ENCODE data around the gene LRRIQ4. TPM values are rescaled to one million over a fixed set of nuclear protein-coding genes. Genes with fewer than 3 reads are reported as not detected.

Gene LRRIQ4
- total RNA-seq, 1 experiment from 2014 or later, result not detected

DNA sequence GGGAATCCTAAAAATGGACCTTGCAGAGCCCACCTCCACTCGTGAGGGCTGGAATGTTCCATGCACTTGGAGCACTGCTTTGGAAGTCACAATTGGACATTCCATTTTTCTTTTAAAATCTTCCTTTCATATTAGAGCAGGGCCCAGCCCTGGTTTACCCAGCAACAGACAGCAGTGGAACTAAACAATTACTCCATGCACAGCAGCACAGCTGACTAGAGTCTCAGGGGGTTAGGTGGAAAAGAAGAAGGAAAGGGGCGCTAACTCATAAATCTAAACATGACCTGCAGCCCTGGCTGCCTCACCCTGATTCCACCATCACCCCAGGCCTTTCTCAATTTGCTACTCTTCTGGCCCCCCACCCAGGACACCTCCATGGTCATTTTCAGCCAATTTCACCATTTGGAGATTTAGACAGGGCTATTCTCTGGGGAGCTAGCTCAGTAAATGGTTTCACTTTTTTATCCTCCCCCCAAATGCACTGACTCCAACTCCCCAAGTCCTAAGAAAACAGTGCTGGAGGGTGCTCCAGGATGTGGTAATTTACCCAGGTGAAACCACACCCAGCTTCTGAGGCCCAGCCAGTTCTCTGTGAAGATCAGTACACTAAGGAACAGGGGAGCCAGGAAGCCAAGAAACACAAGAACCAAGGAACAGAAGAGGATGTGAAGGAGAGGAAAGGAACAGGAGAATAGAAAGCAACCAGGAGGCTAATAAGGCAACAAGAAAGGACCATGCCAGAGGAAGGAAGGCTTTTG lies 58.6 kb downstream of the LRRIQ4 start:
- ATAC-seq, result no peak
- BruUV-seq (replicated peaks), result no TSS peak

DNA sequence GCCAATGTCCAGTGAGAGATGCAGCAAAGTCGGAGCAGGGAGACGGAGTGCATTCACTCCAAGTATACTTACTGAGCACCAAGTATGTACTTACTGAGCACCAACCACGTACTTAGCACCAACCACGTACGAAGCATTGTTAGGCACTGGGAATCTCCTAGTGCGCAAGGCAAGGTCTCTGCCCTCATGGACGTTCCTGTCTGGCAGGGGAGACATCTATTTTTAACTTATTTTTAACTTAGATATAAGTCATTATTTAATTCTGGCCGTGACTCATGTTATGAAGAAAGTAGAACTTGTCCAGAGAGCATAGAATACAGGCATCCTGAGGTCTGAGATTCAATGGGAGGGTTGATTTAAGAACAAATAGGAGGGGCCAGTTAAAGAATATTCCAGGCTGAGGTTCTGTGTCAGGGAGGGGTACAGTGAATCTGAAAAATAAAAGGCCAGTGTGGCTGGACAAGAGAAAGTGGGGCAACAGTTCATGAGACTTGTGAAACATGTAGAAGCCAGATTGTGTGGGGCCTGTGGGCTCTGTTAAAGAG lies 66.4 kb downstream of the LRRIQ4 start:
- Histone ChIP-seq H3K27me3 (ENCODE audit: control insufficient read depth, insufficient read depth, low read length) (peaks cover 6% of the 10 kb centered on the region; the same call in 1 of the 2 replicates), H3K9me3 (ENCODE audit: control insufficient read depth, insufficient read depth, low read depth, low read length) (no peaks in the 10 kb centered on the region), H3K4me1 (ENCODE audit: control insufficient read depth, insufficient read depth, low read length) (no peaks in the 10 kb centered on the region), H3K27ac (ENCODE audit: low read length) (no peak overlapping the region), H3K4me3 (ENCODE audit: low read depth in 2 of 2, low read length in 2 of 2) (no peak overlapping the region), H3K36me3 (ENCODE audit: control insufficient read depth, insufficient read depth, low read length) (no peaks in the 10 kb centered on the region)
- no peak for ATAC-seq
- BruUV-seq (replicated peaks), result no TSS peak
- intact Hi-C loops (cut with micrococcal nuclease; ENCODE audit: unreplicated experiment) (no loop called here), in situ Hi-C loops (cut with HindIII; ENCODE audit: low pct_unique_long_range_greater_than_20kb, low sequenced_read_pairs) (no loop called here)
- CTCF ChIA-PET, result no interaction called here
- POLR2A ChIA-PET, result no interaction called here
- DNase-seq (ENCODE audit: low read depth, low spot score), result no peak
- TF ChIP-seq, protein P1, sequence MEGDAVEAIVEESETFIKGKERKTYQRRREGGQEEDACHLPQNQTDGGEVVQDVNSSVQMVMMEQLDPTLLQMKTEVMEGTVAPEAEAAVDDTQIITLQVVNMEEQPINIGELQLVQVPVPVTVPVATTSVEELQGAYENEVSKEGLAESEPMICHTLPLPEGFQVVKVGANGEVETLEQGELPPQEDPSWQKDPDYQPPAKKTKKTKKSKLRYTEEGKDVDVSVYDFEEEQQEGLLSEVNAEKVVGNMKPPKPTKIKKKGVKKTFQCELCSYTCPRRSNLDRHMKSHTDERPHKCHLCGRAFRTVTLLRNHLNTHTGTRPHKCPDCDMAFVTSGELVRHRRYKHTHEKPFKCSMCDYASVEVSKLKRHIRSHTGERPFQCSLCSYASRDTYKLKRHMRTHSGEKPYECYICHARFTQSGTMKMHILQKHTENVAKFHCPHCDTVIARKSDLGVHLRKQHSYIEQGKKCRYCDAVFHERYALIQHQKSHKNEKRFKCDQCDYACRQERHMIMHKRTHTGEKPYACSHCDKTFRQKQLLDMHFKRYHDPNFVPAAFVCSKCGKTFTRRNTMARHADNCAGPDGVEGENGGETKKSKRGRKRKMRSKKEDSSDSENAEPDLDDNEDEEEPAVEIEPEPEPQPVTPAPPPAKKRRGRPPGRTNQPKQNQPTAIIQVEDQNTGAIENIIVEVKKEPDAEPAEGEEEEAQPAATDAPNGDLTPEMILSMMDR (IDR thresholded peaks at IDR 0.05), result no peak
- no peak for TF ChIP-seq SIN3A (IDR thresholded peaks at IDR 0.05; ENCODE audit: borderline replicate concordance, insufficient read depth, low read depth, low read length)
- no peak for TF ChIP-seq TCF7L2 (IDR thresholded peaks at IDR 0.05; ENCODE audit: low read depth, low read length)
- TF ChIP-seq, protein P2, sequence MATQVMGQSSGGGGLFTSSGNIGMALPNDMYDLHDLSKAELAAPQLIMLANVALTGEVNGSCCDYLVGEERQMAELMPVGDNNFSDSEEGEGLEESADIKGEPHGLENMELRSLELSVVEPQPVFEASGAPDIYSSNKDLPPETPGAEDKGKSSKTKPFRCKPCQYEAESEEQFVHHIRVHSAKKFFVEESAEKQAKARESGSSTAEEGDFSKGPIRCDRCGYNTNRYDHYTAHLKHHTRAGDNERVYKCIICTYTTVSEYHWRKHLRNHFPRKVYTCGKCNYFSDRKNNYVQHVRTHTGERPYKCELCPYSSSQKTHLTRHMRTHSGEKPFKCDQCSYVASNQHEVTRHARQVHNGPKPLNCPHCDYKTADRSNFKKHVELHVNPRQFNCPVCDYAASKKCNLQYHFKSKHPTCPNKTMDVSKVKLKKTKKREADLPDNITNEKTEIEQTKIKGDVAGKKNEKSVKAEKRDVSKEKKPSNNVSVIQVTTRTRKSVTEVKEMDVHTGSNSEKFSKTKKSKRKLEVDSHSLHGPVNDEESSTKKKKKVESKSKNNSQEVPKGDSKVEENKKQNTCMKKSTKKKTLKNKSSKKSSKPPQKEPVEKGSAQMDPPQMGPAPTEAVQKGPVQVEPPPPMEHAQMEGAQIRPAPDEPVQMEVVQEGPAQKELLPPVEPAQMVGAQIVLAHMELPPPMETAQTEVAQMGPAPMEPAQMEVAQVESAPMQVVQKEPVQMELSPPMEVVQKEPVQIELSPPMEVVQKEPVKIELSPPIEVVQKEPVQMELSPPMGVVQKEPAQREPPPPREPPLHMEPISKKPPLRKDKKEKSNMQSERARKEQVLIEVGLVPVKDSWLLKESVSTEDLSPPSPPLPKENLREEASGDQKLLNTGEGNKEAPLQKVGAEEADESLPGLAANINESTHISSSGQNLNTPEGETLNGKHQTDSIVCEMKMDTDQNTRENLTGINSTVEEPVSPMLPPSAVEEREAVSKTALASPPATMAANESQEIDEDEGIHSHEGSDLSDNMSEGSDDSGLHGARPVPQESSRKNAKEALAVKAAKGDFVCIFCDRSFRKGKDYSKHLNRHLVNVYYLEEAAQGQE (IDR thresholded peaks at IDR 0.05; ENCODE audit: insufficient read depth in 1 of 2, low read depth in 2 of 2, low read length in 1 of 2), result no peak
- TF ChIP-seq POLR2AphosphoS5 (IDR thresholded peaks at IDR 0.05; ENCODE audit: low read depth, low read length), result no peak

More for the DNA sequence above, 58.6 kb downstream of the LRRIQ4 start:
- intact Hi-C loops (cut with micrococcal nuclease; ENCODE audit: unreplicated experiment) (no loop called here), in situ Hi-C loops (cut with HindIII; ENCODE audit: low pct_unique_long_range_greater_than_20kb, low sequenced_read_pairs) (no loop called here)
- Histone ChIP-seq H3K9me3 (ENCODE audit: control insufficient read depth, insufficient read depth, low read depth, low read length) (no peaks in the 10 kb centered on the region), H3K27me3 (ENCODE audit: control insufficient read depth, insufficient read depth, low read length) (peaks cover 8% of the 10 kb centered on the region), H3K36me3 (ENCODE audit: control insufficient read depth, insufficient read depth, low read length) (no peaks in the 10 kb centered on the region), H3K4me3 (ENCODE audit: low read depth in 2 of 2, low read length in 2 of 2) (no peak overlapping the region), H3K27ac (ENCODE audit: low read length) (no peak overlapping the region), H3K4me1 (ENCODE audit: control insufficient read depth, insufficient read depth, low read length) (no peaks in the 10 kb centered on the region)
- ChIA-PET POLR2A (no interaction called here), CTCF (no interaction called here)
- no peak for DNase-seq (ENCODE audit: low read depth, low spot score)
- TF ChIP-seq, protein P2 (IDR thresholded peaks at IDR 0.05; ENCODE audit: insufficient read depth in 1 of 2, low read depth in 2 of 2, low read length in 1 of 2), result no peak
- TF ChIP-seq SIN3A (IDR thresholded peaks at IDR 0.05; ENCODE audit: borderline replicate concordance, insufficient read depth, low read depth, low read length) (no peak), TCF7L2 (IDR thresholded peaks at IDR 0.05; ENCODE audit: low read depth, low read length) (no peak), POLR2AphosphoS5 (IDR thresholded peaks at IDR 0.05; ENCODE audit: low read depth, low read length) (no peak)
- TF ChIP-seq, protein P1 (IDR thresholded peaks at IDR 0.05), result no peak
